HL-60 (cell line): ENCODE measurements around the gene GSTP1.

ENCODE experiments used
- DNase-seq, 2 experiments: peaks; one replicate each; pipeline ENCODE4 v3.0.0-alpha.2; 2010 to 2020; ENCODE audit warnings: low read depth in 1 of 2, low spot score in 1 of 2
- H3K27ac ChIP-seq: fragments of 250-450 bp; sonication (Bioruptor Pico); replicated peaks from 2 replicates; pipeline ENCODE4 v1.5.1; 2020; ENCODE audit warnings: mild to moderate bottlenecking, moderate library complexity
- H3K27me3 ChIP-seq: fragments of 250-450 bp; sonication (Bioruptor Pico); 2 replicates; pipeline ENCODE4 v1.5.1; 2021; ENCODE audit warnings: mild to moderate bottlenecking, moderate library complexity; ENCODE audit not compliant: insufficient read depth, poor library complexity, severe bottlenecking
- H3K4me3 ChIP-seq: replicated peaks from 2 replicates; pipeline ENCODE4 v1.5.1; 2011; ENCODE audit warnings: mild to moderate bottlenecking, control low read depth, low read length; ENCODE audit not compliant: insufficient read depth
- GABPA ChIP-seq: IDR thresholded peaks from 2 replicates; pipeline ENCODE4 v1.6.1; 2012; ENCODE audit warnings: low read depth
- POLR2AphosphoS5 ChIP-seq: IDR thresholded peaks from 2 replicates; pipeline ENCODE4 v1.6.1; 2012; ENCODE audit warnings: low read depth
- SPI1 ChIP-seq: IDR thresholded peaks from 2 replicates; pipeline ENCODE4 v1.6.1; 2012; ENCODE audit warnings: low read depth, mild to moderate bottlenecking, borderline replicate concordance
- TF ChIP-seq, protein P1 (sequence below): IDR thresholded peaks from one replicate; pipeline ENCODE4 v1.5.1; 2011; ENCODE audit warnings: low read length, control low read depth, inconsistent platforms; ENCODE audit not compliant: insufficient read depth
- TF ChIP-seq, protein P2 (sequence below): IDR thresholded peaks from 2 replicates; pipeline ENCODE4 v1.6.1; 2012; ENCODE audit warnings: low read depth; ENCODE audit not compliant: insufficient replicate concordance

The GSTP1 gene

DNA sequence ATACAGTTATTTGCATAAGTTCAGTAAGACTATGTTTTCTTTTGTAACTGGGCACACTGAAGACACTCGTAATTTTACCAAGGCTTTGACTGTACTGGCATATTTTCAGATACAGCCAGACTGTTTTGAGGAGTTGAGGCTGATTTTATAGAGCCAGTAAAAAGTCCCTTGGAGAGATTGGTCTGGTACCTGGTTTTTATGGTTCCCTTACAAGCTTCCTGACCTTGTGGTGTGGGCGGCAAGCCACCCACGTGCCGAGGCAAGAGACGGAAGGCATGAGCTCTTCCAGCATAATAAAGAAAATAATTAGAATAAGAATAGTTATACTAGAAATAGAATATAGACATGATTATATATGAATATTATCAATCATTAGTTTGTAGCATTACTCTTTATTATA is 11.3 kb upstream of the GSTP1 start:
- H3K27ac ChIP-seq, result no peak overlapping the region
- no peak for DNase-seq
- H3K4me3 ChIP-seq, result no peak overlapping the region
- H3K27me3 ChIP-seq, result no peaks in the 10 kb centered on the region
- TF ChIP-seq GABPA (no peak), SPI1 (no peak), POLR2AphosphoS5 (no peak)
- TF ChIP-seq, protein P1, sequence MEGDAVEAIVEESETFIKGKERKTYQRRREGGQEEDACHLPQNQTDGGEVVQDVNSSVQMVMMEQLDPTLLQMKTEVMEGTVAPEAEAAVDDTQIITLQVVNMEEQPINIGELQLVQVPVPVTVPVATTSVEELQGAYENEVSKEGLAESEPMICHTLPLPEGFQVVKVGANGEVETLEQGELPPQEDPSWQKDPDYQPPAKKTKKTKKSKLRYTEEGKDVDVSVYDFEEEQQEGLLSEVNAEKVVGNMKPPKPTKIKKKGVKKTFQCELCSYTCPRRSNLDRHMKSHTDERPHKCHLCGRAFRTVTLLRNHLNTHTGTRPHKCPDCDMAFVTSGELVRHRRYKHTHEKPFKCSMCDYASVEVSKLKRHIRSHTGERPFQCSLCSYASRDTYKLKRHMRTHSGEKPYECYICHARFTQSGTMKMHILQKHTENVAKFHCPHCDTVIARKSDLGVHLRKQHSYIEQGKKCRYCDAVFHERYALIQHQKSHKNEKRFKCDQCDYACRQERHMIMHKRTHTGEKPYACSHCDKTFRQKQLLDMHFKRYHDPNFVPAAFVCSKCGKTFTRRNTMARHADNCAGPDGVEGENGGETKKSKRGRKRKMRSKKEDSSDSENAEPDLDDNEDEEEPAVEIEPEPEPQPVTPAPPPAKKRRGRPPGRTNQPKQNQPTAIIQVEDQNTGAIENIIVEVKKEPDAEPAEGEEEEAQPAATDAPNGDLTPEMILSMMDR, result no peak
- TF ChIP-seq, protein P2, sequence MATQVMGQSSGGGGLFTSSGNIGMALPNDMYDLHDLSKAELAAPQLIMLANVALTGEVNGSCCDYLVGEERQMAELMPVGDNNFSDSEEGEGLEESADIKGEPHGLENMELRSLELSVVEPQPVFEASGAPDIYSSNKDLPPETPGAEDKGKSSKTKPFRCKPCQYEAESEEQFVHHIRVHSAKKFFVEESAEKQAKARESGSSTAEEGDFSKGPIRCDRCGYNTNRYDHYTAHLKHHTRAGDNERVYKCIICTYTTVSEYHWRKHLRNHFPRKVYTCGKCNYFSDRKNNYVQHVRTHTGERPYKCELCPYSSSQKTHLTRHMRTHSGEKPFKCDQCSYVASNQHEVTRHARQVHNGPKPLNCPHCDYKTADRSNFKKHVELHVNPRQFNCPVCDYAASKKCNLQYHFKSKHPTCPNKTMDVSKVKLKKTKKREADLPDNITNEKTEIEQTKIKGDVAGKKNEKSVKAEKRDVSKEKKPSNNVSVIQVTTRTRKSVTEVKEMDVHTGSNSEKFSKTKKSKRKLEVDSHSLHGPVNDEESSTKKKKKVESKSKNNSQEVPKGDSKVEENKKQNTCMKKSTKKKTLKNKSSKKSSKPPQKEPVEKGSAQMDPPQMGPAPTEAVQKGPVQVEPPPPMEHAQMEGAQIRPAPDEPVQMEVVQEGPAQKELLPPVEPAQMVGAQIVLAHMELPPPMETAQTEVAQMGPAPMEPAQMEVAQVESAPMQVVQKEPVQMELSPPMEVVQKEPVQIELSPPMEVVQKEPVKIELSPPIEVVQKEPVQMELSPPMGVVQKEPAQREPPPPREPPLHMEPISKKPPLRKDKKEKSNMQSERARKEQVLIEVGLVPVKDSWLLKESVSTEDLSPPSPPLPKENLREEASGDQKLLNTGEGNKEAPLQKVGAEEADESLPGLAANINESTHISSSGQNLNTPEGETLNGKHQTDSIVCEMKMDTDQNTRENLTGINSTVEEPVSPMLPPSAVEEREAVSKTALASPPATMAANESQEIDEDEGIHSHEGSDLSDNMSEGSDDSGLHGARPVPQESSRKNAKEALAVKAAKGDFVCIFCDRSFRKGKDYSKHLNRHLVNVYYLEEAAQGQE, result no peak

DNA sequence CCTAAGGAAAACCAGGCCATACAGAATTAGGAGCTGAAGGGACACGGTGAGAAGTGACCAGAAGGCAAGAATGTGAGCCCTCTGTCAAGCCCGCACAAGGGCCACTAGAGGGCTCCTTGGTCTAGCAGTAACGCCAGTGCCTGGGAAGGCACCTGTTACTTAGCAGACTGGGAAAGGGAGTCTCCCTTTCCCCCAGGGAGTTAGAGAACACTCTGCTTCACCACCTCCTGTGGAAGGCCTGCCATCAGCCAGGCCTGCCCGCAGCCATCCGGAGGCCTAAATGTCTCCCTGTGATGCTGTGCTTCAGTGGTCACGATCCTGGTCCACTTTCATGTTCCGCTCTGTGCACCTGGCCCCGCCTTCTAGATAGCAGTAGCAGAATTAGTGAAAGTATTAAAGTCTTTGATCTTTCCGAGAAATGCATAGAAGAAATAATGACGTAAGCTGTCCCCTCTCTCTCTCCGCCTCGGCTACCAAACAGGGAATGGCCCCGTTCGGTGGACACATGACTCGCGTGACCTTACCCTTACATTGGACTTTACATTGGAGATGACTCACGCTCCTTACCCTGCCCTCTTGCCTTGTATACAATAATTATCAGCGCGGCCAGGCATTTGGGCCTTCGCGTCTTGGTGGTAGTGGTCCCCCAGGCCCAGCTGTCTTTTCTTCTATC is 10.7 kb upstream of the GSTP1 start:
- TF ChIP-seq, protein P1, result peak; percentile 53
- TF ChIP-seq, protein P2, result no peak
- H3K27ac ChIP-seq, result no peak overlapping the region
- H3K4me3 ChIP-seq, result no peak overlapping the region
- DNase-seq, result peak in 1 of 2 experiments; percentile 49
- H3K27me3 ChIP-seq, result no peaks in the 10 kb centered on the region

DNA sequence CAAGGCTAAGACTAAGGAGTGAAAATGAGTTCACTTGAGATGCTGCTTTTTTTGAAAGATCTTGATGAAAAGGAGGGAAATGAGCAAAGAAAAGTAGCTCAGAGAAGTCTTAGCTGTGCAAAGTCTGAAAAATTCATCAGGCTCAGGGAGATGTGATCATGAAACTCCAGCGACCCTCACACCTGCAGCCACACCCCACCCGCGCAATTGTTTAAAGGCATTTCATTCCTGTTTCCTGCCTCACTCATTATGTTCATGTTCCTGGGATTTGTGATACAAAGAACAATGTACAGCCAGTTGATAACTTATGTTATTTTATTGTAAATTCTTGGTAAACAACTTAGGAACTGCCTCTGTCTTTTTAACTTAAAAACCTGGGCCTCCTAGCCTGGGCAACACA is 8.7 kb upstream of the GSTP1 start:
- no peaks in the 10 kb centered on the region for H3K27me3 ChIP-seq
- no peak for DNase-seq

More for the DNA sequence above, 8.7 kb upstream of the GSTP1 start:
- TF ChIP-seq GABPA (no peak), SPI1 (no peak), POLR2AphosphoS5 (no peak)
- TF ChIP-seq, protein P2, result no peak
- TF ChIP-seq, protein P1, result no peak
- Histone ChIP-seq H3K27ac (no peak overlapping the region), H3K4me3 (no peak overlapping the region)
